DND-41 (cell line): ENCODE data around the gene ARHGEF3.

ENCODE experiments used
- ATAC-seq: fragments of 200-7000 bp; cut with Tn5 transposase; 3 replicates; pipeline ENCODE4 v1.9.1; 2021; ENCODE audit warnings: low read depth; ENCODE audit not compliant: insufficient read depth
- DNase-seq: peaks from one replicate; pipeline ENCODE4 v3.0.0-alpha.2; 2020
- H2AFZ ChIP-seq: 2 replicates; pipeline ENCODE4 v1.6.0; 2012; ENCODE audit warnings: low read depth, low read length
- H3K27ac ChIP-seq: 2 replicates; pipeline ENCODE4 v1.5.1; 2012; ENCODE audit warnings: low read length, inconsistent platforms
- H3K27me3 ChIP-seq: fragments of 200-600 bp; sonication (generic); 2 replicates; pipeline ENCODE4 v1.6.0; 2012; ENCODE audit warnings: low read length, mild to moderate bottlenecking, inconsistent platforms; ENCODE audit not compliant: insufficient read depth, poor library complexity
- H3K36me3 ChIP-seq: 2 replicates; pipeline ENCODE4 v1.5.1; 2012; ENCODE audit warnings: low read length, inconsistent platforms; ENCODE audit not compliant: insufficient read depth
- H3K4me1 ChIP-seq: 2 replicates; pipeline ENCODE4 v1.5.1; 2012; ENCODE audit warnings: mild to moderate bottlenecking, low read length; ENCODE audit not compliant: insufficient read depth
- H3K4me2 ChIP-seq: 2 replicates; pipeline ENCODE4 v1.6.0; 2012; ENCODE audit warnings: mild to moderate bottlenecking, moderate library complexity, low read length, inconsistent platforms; ENCODE audit not compliant: insufficient read depth
- H3K4me3 ChIP-seq, 2 experiments: fragments of 200-600 bp in 1 of 2; shearing (Covaris generic) in 1 of 2; 2 replicates each; pipeline ENCODE4 v1.5.1; 2012 to 2016; ENCODE audit warnings: inconsistent platforms in 2 of 2, low read length in 2 of 2, mild to moderate bottlenecking in 2 of 2, low read depth in 1 of 2, moderate library complexity in 1 of 2
- H3K79me2 ChIP-seq: 2 replicates; pipeline ENCODE4 v1.6.0; 2012; ENCODE audit warnings: low read length, inconsistent platforms; ENCODE audit not compliant: insufficient read depth
- H3K9ac ChIP-seq: 2 replicates; pipeline ENCODE4 v1.6.0; 2012; ENCODE audit warnings: low read depth, mild to moderate bottlenecking, inconsistent platforms, low read length, moderate library complexity
- H3K9me3 ChIP-seq: 2 replicates; pipeline ENCODE4 v1.5.1; 2012; ENCODE audit warnings: low read length, moderate library complexity, mild to moderate bottlenecking, inconsistent platforms; ENCODE audit not compliant: insufficient read depth, severe bottlenecking
- H4K20me1 ChIP-seq: 2 replicates; pipeline ENCODE4 v1.6.0; 2012; ENCODE audit warnings: low read length; ENCODE audit not compliant: insufficient read depth
- CTCF ChIP-seq: IDR thresholded peaks from 2 replicates; pipeline ENCODE4 v1.5.1; 2012; ENCODE audit warnings: borderline replicate concordance, low read length, moderate library complexity, mild to moderate bottlenecking; ENCODE audit not compliant: poor library complexity, severe bottlenecking; ENCODE audit errors: extremely low read depth
- EZH2 ChIP-seq: IDR thresholded peaks from 3 replicates; pipeline ENCODE4 v1.6.1; 2012; ENCODE audit warnings: borderline replicate concordance, low read depth, mild to moderate bottlenecking, moderate library complexity, low read length, inconsistent platforms; ENCODE audit not compliant: severe bottlenecking

Gene ARHGEF3

GRCh38 chr3:56739036-56739435 lies 62.7 kb downstream of the ARHGEF3 start:
- peaks cover 27% of the 10 kb centered on the region for H3K79me2 ChIP-seq
- no peaks in the 10 kb centered on the region for H4K20me1 ChIP-seq
- H3K9me3 ChIP-seq, result no peaks in the 10 kb centered on the region
- peaks cover 92% of the 10 kb centered on the region for H3K36me3 ChIP-seq
- no peak overlapping the region for H3K4me2 ChIP-seq
- H3K4me1 ChIP-seq, result no peaks in the 10 kb centered on the region
- no peak overlapping the region for H2AFZ ChIP-seq
- H3K4me3 ChIP-seq, result no peak overlapping the region
- TF ChIP-seq EZH2 (no peak), CTCF (no peak)
- no peaks in the 10 kb centered on the region for H3K27me3 ChIP-seq
- DNase-seq (no peak), ATAC-seq (no peak)
- H3K27ac ChIP-seq, result no peak overlapping the region
- no peak overlapping the region for H3K9ac ChIP-seq

- Histone ChIP-seq H3K36me3 (peaks cover 88% of the 10 kb centered on the region), H3K4me3 (no peak overlapping the region), H3K27me3 (no peaks in the 10 kb centered on the region), H3K79me2 (peaks cover 22% of the 10 kb centered on the region), H3K9me3 (no peaks in the 10 kb centered on the region), H3K4me1 (no peaks in the 10 kb centered on the region), H3K9ac (no peak overlapping the region), H2AFZ (no peak overlapping the region), H3K4me2 (no peak overlapping the region), H3K27ac (no peak overlapping the region), H4K20me1 (no peaks in the 10 kb centered on the region)
- ATAC-seq (no peak), DNase-seq (no peak)
- TF ChIP-seq EZH2 (no peak), CTCF (no peak)
These were observed 64.7 kb downstream of the ARHGEF3 start for GRCh38 chr3:56737006-56737405.

GRCh38 chr3:56732109-56732508 lies 69.6 kb downstream of the ARHGEF3 start:
- no peak for DNase-seq
- Histone ChIP-seq H3K9me3 (no peaks in the 10 kb centered on the region), H2AFZ (no peak overlapping the region), H3K4me2 (no peak overlapping the region), H3K79me2 (peaks cover 19% of the 10 kb centered on the region), H3K9ac (no peak overlapping the region), H4K20me1 (no peaks in the 10 kb centered on the region), H3K27me3 (no peaks in the 10 kb centered on the region), H3K4me3 (no peak overlapping the region), H3K36me3 (peaks cover 95% of the 10 kb centered on the region), H3K27ac (peak overlapping the region; percentile 15), H3K4me1 (no peaks in the 10 kb centered on the region)
- no peak for ATAC-seq
- TF ChIP-seq EZH2 (no peak), CTCF (no peak)

DNA sequence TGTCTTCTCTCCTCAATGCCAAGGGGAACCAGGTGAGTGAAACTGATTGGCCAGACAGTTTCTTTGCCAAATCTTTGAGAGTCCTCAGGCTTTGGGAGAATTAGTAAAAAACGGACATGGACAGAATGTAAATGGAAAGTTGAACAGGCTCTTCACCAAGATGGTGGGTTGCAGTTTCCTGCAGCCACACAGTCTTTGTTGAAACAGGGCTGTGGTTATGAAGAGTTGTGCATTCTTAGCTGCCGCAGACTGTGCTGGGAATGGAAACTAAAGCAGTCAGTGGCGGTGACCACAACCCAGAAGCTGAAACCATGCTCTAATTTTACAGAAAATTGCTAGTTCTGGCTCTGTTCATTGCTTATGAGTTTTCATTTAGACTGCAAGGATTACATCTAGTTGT lies 76.6 kb downstream of the ARHGEF3 start:
- Histone ChIP-seq H3K27me3 (no peaks in the 10 kb centered on the region), H3K4me3 (no peak overlapping the region), H3K36me3 (peaks cover 63% of the 10 kb centered on the region), H3K9ac (no peak overlapping the region), H3K4me2 (no peak overlapping the region), H3K9me3 (no peaks in the 10 kb centered on the region), H3K79me2 (no peaks in the 10 kb centered on the region), H3K27ac (peak overlapping the region; percentile 36; the same call in 1 of the 2 replicates), H3K4me1 (0 out of 2 replicates have a peak, but pooled peaks cover 6% of the 10 kb centered on the region), H4K20me1 (no peaks in the 10 kb centered on the region), H2AFZ (no peak overlapping the region)
- DNase-seq (peak; percentile 60), ATAC-seq (peak; percentile 84)
- TF ChIP-seq EZH2 (no peak), CTCF (no peak)
